Stimulated activated CD8-positive, alpha-beta memory T cell treated with anti-CD3 and anti-CD28 coated beads, Interleukin-12 subunit alpha, Interleukin-12 subunit beta, amount 100 ng/mL, for 24 hours (primary cell): ENCODE measurements around the gene GPD2.
"Not testable (repeated sequence)": the region's sequence is repeated elsewhere in the genome, so short reads cannot be mapped to it uniquely, and the experiment has no call there.

Experiments
- DNase-seq: peaks from one replicate; pipeline ENCODE4 v3.0.0-alpha.2; 2020; ENCODE audit errors: extremely low read depth

GPD2 gene

GRCh38 chr2:156589381-156590079 is 153.4 kb downstream of the GPD2 start:
- no peak for DNase-seq

- DNase-seq: no peak
These were observed 154.0 kb downstream of the GPD2 start for GRCh38 chr2:156590085-156590739.

GRCh38 chr2:156592809-156593593 is 156.8 kb downstream of the GPD2 start:
- no peak for DNase-seq

- DNase-seq: no peak
These were observed 157.4 kb downstream of the GPD2 start for GRCh38 chr2:156593594-156593921.

GRCh38 chr2:156598563-156598962 is 162.4 kb downstream of the GPD2 start:
- no peak for DNase-seq

GRCh38 chr2:156600196-156600595 is 164.0 kb downstream of the GPD2 start:
- DNase-seq: no peak

GRCh38 chr2:156601855-156602551 is 165.8 kb downstream of the GPD2 start:
- DNase-seq: no peak

GRCh38 chr2:156602552-156602933 is 166.4 kb downstream of the GPD2 start:
- DNase-seq: no peak

- no peak for DNase-seq
These were observed 179.7 kb downstream of the GPD2 start for GRCh38 chr2:156615836-156616322.

- not testable (repeated sequence) for DNase-seq
These were observed 181.9 kb downstream of the GPD2 start for GRCh38 chr2:156618071-156618470.

- DNase-seq: no peak
These were observed 182.9 kb downstream of the GPD2 start for GRCh38 chr2:156619021-156619539.

- no peak for DNase-seq
These were observed 186.3 kb downstream of the GPD2 start for GRCh38 chr2:156622491-156622890.

- no peak for DNase-seq
These were observed 189.4 kb downstream of the GPD2 start for GRCh38 chr2:156625360-156626170.

GRCh38 chr2:156626931-156627330 is 190.8 kb downstream of the GPD2 start:
- no peak for DNase-seq

- no peak for DNase-seq
These were observed 194.6 kb downstream of the GPD2 start for GRCh38 chr2:156630579-156631337.

GRCh38 chr2:156635646-156636045 is 199.5 kb downstream of the GPD2 start:
- DNase-seq: no peak
